ENCODE data around the gene DSTYK. TPM values are rescaled to one million over a fixed set of nuclear protein-coding genes. Genes with fewer than 3 reads are reported as not detected.

Gene DSTYK
- total RNA-seq, 1 donor from 2014 or later, result 11.3 TPM

GRCh38 chr1:205217418-205217817 lies 5.9 kb upstream of the DSTYK start:
- TF ChIP-seq CTCF (IDR thresholded peaks at IDR 0.05; ENCODE audit: insufficient read depth, low read length, severe bottlenecking), result no peak
- Histone ChIP-seq H3K27me3 (ENCODE audit: control insufficient read depth, insufficient read depth, low read length) (no peaks in the 10 kb centered on the region), H3K36me3 (ENCODE audit: control insufficient read depth, insufficient read depth, low read length) (no peaks in the 10 kb centered on the region), H3K4me3 (ENCODE audit: low read depth, low read length) (no peak overlapping the region)
- no peak for DNase-seq (ENCODE audit: low read depth)
- no peak for FAIRE-seq

- no peak for DNase-seq (ENCODE audit: low read depth)
- H3K4me3 ChIP-seq (ENCODE audit: low read depth, low read length), result no peak overlapping the region
- no peaks in the 10 kb centered on the region for H3K27me3 ChIP-seq (ENCODE audit: control insufficient read depth, insufficient read depth, low read length)
- no peak for FAIRE-seq
- no peaks in the 10 kb centered on the region for H3K36me3 ChIP-seq (ENCODE audit: control insufficient read depth, insufficient read depth, low read length)
- no peak for TF ChIP-seq CTCF (IDR thresholded peaks at IDR 0.05; ENCODE audit: insufficient read depth, low read length, severe bottlenecking)
These were observed 5.1 kb upstream of the DSTYK start for GRCh38 chr1:205216588-205216987.

- no peaks in the 10 kb centered on the region for H3K27me3 ChIP-seq (ENCODE audit: control insufficient read depth, insufficient read depth, low read length)
- TF ChIP-seq CTCF (IDR thresholded peaks at IDR 0.05; ENCODE audit: insufficient read depth, low read length, severe bottlenecking), result no peak
- FAIRE-seq (no peak), DNase-seq (ENCODE audit: low read depth) (no peak)
- no peaks in the 10 kb centered on the region for H3K36me3 ChIP-seq (ENCODE audit: control insufficient read depth, insufficient read depth, low read length)
- no peak overlapping the region for H3K4me3 ChIP-seq (ENCODE audit: low read depth, low read length)
These were observed 3.3 kb upstream of the DSTYK start for GRCh38 chr1:205214756-205215155.

GRCh38 chr1:205211839-205212536 lies 486 bp upstream of the DSTYK start:
- no peaks in the 10 kb centered on the region for H3K27me3 ChIP-seq (ENCODE audit: control insufficient read depth, insufficient read depth, low read length)
- H3K4me3 ChIP-seq (ENCODE audit: low read depth, low read length), result peak overlapping the region; percentile 98
- no peaks in the 10 kb centered on the region for H3K36me3 ChIP-seq (ENCODE audit: control insufficient read depth, insufficient read depth, low read length)
- TF ChIP-seq CTCF (IDR thresholded peaks at IDR 0.05; ENCODE audit: insufficient read depth, low read length, severe bottlenecking), result no peak
- DNase-seq (ENCODE audit: low read depth) (no peak), FAIRE-seq (no peak)

- Histone ChIP-seq H3K27me3 (ENCODE audit: control insufficient read depth, insufficient read depth, low read length) (no peaks in the 10 kb centered on the region), H3K4me3 (ENCODE audit: low read depth, low read length) (peak overlapping the region; percentile 98), H3K36me3 (ENCODE audit: control insufficient read depth, insufficient read depth, low read length) (no peaks in the 10 kb centered on the region)
- FAIRE-seq (no peak), DNase-seq (ENCODE audit: low read depth) (no peak)
- no peak for TF ChIP-seq CTCF (IDR thresholded peaks at IDR 0.05; ENCODE audit: insufficient read depth, low read length, severe bottlenecking)
These were observed 740 bp downstream of the DSTYK start for GRCh38 chr1:205210756-205211168.

GRCh38 chr1:205208811-205209210 lies 2.7 kb downstream of the DSTYK start:
- H3K36me3 ChIP-seq (ENCODE audit: control insufficient read depth, insufficient read depth, low read length), result no peaks in the 10 kb centered on the region
- FAIRE-seq, result no peak
- H3K4me3 ChIP-seq (ENCODE audit: low read depth, low read length), result no peak overlapping the region
- no peak for TF ChIP-seq CTCF (IDR thresholded peaks at IDR 0.05; ENCODE audit: insufficient read depth, low read length, severe bottlenecking)
- DNase-seq (ENCODE audit: low read depth), result no peak
- H3K27me3 ChIP-seq (ENCODE audit: control insufficient read depth, insufficient read depth, low read length), result no peaks in the 10 kb centered on the region

All from bronchial epithelial cell (primary cell).